ENCODE data around the gene CERK. TPM values are rescaled to one million over a fixed set of nuclear protein-coding genes. Genes with fewer than 3 reads are reported as not detected.

Gene CERK
- total and polyA plus RNA-seq, 2 of the 13 experiments (the other 11 are each of a cell fraction or from before 2014, with no cell fraction given) = 40.3 to 41.9 TPM

- TF ChIP-seq TERF1 (CRISPR knock-in tag; IDR thresholded peaks at IDR 0.05) (no peak), ZNF326 (CRISPR knock-in tag; IDR thresholded peaks at IDR 0.05; ENCODE audit: borderline replicate concordance) (no peak), HOXA7 (CRISPR knock-in tag; IDR thresholded peaks at IDR 0.05) (no peak), NCOA5 (CRISPR knock-in tag; IDR thresholded peaks at IDR 0.05) (no peak), ZNF335 (CRISPR knock-in tag; IDR thresholded peaks at IDR 0.05) (no peak), ZNF225 (CRISPR knock-in tag; IDR thresholded peaks at IDR 0.05) (0 out of 2 replicates have a peak, but pooled peaks have one; percentile 54), ZNF710 (CRISPR knock-in tag; IDR thresholded peaks at IDR 0.05; ENCODE audit: borderline replicate concordance) (no peak), BCL6 (CRISPR knock-in tag; IDR thresholded peaks at IDR 0.05) (no peak; the same call in 1 of the 2 replicates), RBM39 (IDR thresholded peaks at IDR 0.05; ENCODE audit: low read depth, low read length, poor library complexity, severe bottlenecking) (no peak), ZBTB40 (IDR thresholded peaks at IDR 0.05) (no peak), ZBTB40 (CRISPR knock-in tag; IDR thresholded peaks at IDR 0.05) (peak; percentile 62; the same call in 1 of the 2 replicates), ZNF792 (CRISPR knock-in tag; IDR thresholded peaks at IDR 0.05) (peak; percentile 21; the same call in 1 of the 2 replicates), NCOR1 (IDR thresholded peaks at IDR 0.05; ENCODE audit: borderline replicate concordance, low read length) (peak; percentile 77), TEAD3 (CRISPR knock-in tag; optimal IDR thresholded peaks at IDR 0.05; ENCODE audit: borderline replicate concordance) (peak; percentile 26), GATAD1 (CRISPR knock-in tag; IDR thresholded peaks at IDR 0.05) (0 out of 2 replicates have a peak, but pooled peaks have one; percentile 53), GFI1 (CRISPR knock-in tag; IDR thresholded peaks at IDR 0.05; ENCODE audit: borderline replicate concordance) (no peak)
- TF ChIP-seq, protein P1, sequence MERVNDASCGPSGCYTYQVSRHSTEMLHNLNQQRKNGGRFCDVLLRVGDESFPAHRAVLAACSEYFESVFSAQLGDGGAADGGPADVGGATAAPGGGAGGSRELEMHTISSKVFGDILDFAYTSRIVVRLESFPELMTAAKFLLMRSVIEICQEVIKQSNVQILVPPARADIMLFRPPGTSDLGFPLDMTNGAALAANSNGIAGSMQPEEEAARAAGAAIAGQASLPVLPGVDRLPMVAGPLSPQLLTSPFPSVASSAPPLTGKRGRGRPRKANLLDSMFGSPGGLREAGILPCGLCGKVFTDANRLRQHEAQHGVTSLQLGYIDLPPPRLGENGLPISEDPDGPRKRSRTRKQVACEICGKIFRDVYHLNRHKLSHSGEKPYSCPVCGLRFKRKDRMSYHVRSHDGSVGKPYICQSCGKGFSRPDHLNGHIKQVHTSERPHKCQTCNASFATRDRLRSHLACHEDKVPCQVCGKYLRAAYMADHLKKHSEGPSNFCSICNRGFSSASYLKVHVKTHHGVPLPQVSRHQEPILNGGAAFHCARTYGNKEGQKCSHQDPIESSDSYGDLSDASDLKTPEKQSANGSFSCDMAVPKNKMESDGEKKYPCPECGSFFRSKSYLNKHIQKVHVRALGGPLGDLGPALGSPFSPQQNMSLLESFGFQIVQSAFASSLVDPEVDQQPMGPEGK (CRISPR knock-in tag; IDR thresholded peaks at IDR 0.05) = peak; percentile 33; the same call in 1 of the 2 replicates
Measured at GRCh38 chr22:46744581-46744980, 6.5 kb upstream of the CERK start (continued).

Data from HepG2 (cell line).